Stimulated activated naive CD8-positive, alpha-beta T cell treated with anti-CD3 and anti-CD28 coated beads, Interleukin-15, Interleukin-2, amounts not matched to agents 100 ng/mL and 50 ng/mL, for 24 hours (primary cell): Measurements from ENCODE around the gene SEC16B.

Source experiments
- H3K27ac Mint-ChIP-seq: one replicate; pipeline ENCODE4 v1.8.0; 2021; ENCODE audit warnings: mild to moderate bottlenecking, mixed read lengths
- H3K27me3 Mint-ChIP-seq: one replicate; pipeline ENCODE4 v1.8.0; 2021; ENCODE audit warnings: mixed read lengths
- H3K36me3 Mint-ChIP-seq: one replicate; pipeline ENCODE4 v1.8.0; 2021; ENCODE audit warnings: low read depth, mixed read lengths
- H3K4me1 Mint-ChIP-seq: one replicate; pipeline ENCODE4 v1.8.0; 2021; ENCODE audit warnings: low read depth, mixed read lengths
- H3K4me3 Mint-ChIP-seq: one replicate; pipeline ENCODE4 v1.8.0; 2021; ENCODE audit warnings: mild to moderate bottlenecking, mixed read lengths
- H3K9me3 Mint-ChIP-seq: one replicate; pipeline ENCODE4 v1.8.0; 2021; ENCODE audit warnings: mixed read lengths

Gene SEC16B

GRCh38 chr1:177915641-177916040 is 54.2 kb downstream of the SEC16B start:
- no peaks in the 10 kb centered on the region for H3K36me3 Mint-ChIP-seq
- no peaks in the 10 kb centered on the region for H3K4me1 Mint-ChIP-seq
- H3K9me3 Mint-ChIP-seq, result no peaks in the 10 kb centered on the region
- no peak overlapping the region for H3K4me3 Mint-ChIP-seq
- H3K27ac Mint-ChIP-seq, result no peak overlapping the region
- H3K27me3 Mint-ChIP-seq, result no peaks in the 10 kb centered on the region

GRCh38 chr1:177914603-177915002 is 55.3 kb downstream of the SEC16B start:
- Mint-ChIP-seq H3K4me1 (no peaks in the 10 kb centered on the region), H3K27me3 (no peaks in the 10 kb centered on the region), H3K4me3 (no peak overlapping the region), H3K36me3 (no peaks in the 10 kb centered on the region), H3K9me3 (peaks cover 4% of the 10 kb centered on the region), H3K27ac (no peak overlapping the region)

GRCh38 chr1:177913762-177914540 is 55.9 kb downstream of the SEC16B start:
- no peaks in the 10 kb centered on the region for H3K36me3 Mint-ChIP-seq
- peaks cover 4% of the 10 kb centered on the region for H3K9me3 Mint-ChIP-seq
- H3K4me1 Mint-ChIP-seq, result no peaks in the 10 kb centered on the region
- H3K27me3 Mint-ChIP-seq, result no peaks in the 10 kb centered on the region
- no peak overlapping the region for H3K27ac Mint-ChIP-seq
- no peak overlapping the region for H3K4me3 Mint-ChIP-seq

GRCh38 chr1:177912991-177913390 is 56.9 kb downstream of the SEC16B start:
- H3K27ac Mint-ChIP-seq, result no peak overlapping the region
- no peaks in the 10 kb centered on the region for H3K4me1 Mint-ChIP-seq
- H3K9me3 Mint-ChIP-seq, result peaks cover 4% of the 10 kb centered on the region
- H3K27me3 Mint-ChIP-seq, result no peaks in the 10 kb centered on the region
- no peak overlapping the region for H3K4me3 Mint-ChIP-seq
- H3K36me3 Mint-ChIP-seq, result no peaks in the 10 kb centered on the region

- no peaks in the 10 kb centered on the region for H3K27me3 Mint-ChIP-seq
- H3K4me3 Mint-ChIP-seq, result no peak overlapping the region
- no peaks in the 10 kb centered on the region for H3K4me1 Mint-ChIP-seq
- H3K27ac Mint-ChIP-seq, result no peak overlapping the region
- H3K36me3 Mint-ChIP-seq, result no peaks in the 10 kb centered on the region
- H3K9me3 Mint-ChIP-seq, result peaks cover 4% of the 10 kb centered on the region
Measured at GRCh38 chr1:177909416-177909815, 60.4 kb downstream of the SEC16B start.

- Mint-ChIP-seq H3K27me3 (no peaks in the 10 kb centered on the region), H3K4me1 (no peaks in the 10 kb centered on the region), H3K4me3 (no peak overlapping the region), H3K9me3 (peaks cover 4% of the 10 kb centered on the region), H3K36me3 (no peaks in the 10 kb centered on the region), H3K27ac (no peak overlapping the region)
Measured at GRCh38 chr1:177907000-177907399, 62.9 kb downstream of the SEC16B start.

- Mint-ChIP-seq H3K27me3 (no peaks in the 10 kb centered on the region), H3K4me3 (no peak overlapping the region), H3K4me1 (no peaks in the 10 kb centered on the region), H3K9me3 (peaks cover 4% of the 10 kb centered on the region), H3K27ac (no peak overlapping the region), H3K36me3 (no peaks in the 10 kb centered on the region)
Measured at GRCh38 chr1:177905686-177906085, 64.2 kb downstream of the SEC16B start.

- Mint-ChIP-seq H3K4me3 (no peak overlapping the region), H3K27me3 (no peaks in the 10 kb centered on the region), H3K9me3 (no peaks in the 10 kb centered on the region), H3K4me1 (no peaks in the 10 kb centered on the region), H3K27ac (no peak overlapping the region), H3K36me3 (no peaks in the 10 kb centered on the region)
Measured at GRCh38 chr1:177902266-177902665, 67.6 kb downstream of the SEC16B start.

GRCh38 chr1:177897998-177898654 is 71.7 kb downstream of the SEC16B start:
- Mint-ChIP-seq H3K36me3 (no peaks in the 10 kb centered on the region), H3K4me3 (no peak overlapping the region), H3K27me3 (no peaks in the 10 kb centered on the region), H3K27ac (no peak overlapping the region), H3K4me1 (no peaks in the 10 kb centered on the region), H3K9me3 (no peaks in the 10 kb centered on the region)

- H3K27ac Mint-ChIP-seq, result no peak overlapping the region
- H3K4me1 Mint-ChIP-seq, result no peaks in the 10 kb centered on the region
- no peaks in the 10 kb centered on the region for H3K9me3 Mint-ChIP-seq
- H3K36me3 Mint-ChIP-seq, result no peaks in the 10 kb centered on the region
- H3K27me3 Mint-ChIP-seq, result no peaks in the 10 kb centered on the region
- H3K4me3 Mint-ChIP-seq, result no peak overlapping the region
Measured at GRCh38 chr1:177897281-177897997, 72.4 kb downstream of the SEC16B start.
